ENCODE measurements around the gene CAP2. TPM values are rescaled to one million over a fixed set of nuclear protein-coding genes. Genes with fewer than 3 reads are reported as not detected.

CAP2 gene
- total and polyA plus RNA-seq, 9 of the 15 experiments (the other 6 are each of a cell fraction or from before 2014, with no cell fraction given): not detected

GRCh38 chr6:17585766-17586490 lies 192.5 kb downstream of the CAP2 start:
- H4K20me1 ChIP-seq (replicated peaks; ENCODE audit: control insufficient read depth, insufficient read depth, low read length): no peaks in the 10 kb centered on the region
- intact Hi-C loops (cut with micrococcal nuclease) (loop anchor here (5.0 to 10.0 kb wide), 2 partner anchors 311 to 531 kb away; no protein-coding TSS in a partner anchor), in situ Hi-C loops (cut with MboI) (no loop called here)
- no peaks in the 10 kb centered on the region for H3K79me2 ChIP-seq (ENCODE audit: control insufficient read depth, insufficient read depth, low read length)
- H3K4me1 ChIP-seq (replicated peaks in 1 of 2; ENCODE audit: control insufficient read depth in 2 of 2, insufficient read depth in 2 of 2, low read length in 2 of 2): no peaks in the 10 kb centered on the region
- no peaks in the 10 kb centered on the region for H3K36me3 ChIP-seq (ENCODE audit: control insufficient read depth, insufficient read depth, low read length)
- no peaks in the 10 kb centered on the region for H3K9me3 ChIP-seq (replicated peaks; ENCODE audit: control insufficient read depth, insufficient read depth, low read depth, low read length)
- ATAC-seq: peak; percentile 53
- H3K4me3 ChIP-seq: no peak overlapping the region
- CTCF ChIA-PET (ENCODE audit: low intra/inter-chr PET ratio): interaction anchor here (5.2 kb wide), 1 partner anchor 429 kb away, joined by 63 read pairs; no protein-coding TSS in a partner anchor
- no peak overlapping the region for H3K9ac ChIP-seq (ENCODE audit: insufficient read depth in 1 of 2, low read depth in 2 of 2, low read length in 2 of 2)
- H3K4me2 ChIP-seq (ENCODE audit: insufficient read depth, low read length): no peak overlapping the region
- DNase-seq (ENCODE audit: extremely low read depth in 1 of 4, low spot score in 3 of 4): peak in 2 of 4 experiments; percentile 27 to 36
- H3K9me1 ChIP-seq (ENCODE audit: control insufficient read depth, insufficient read depth, low read length): no peaks in the 10 kb centered on the region
- H3K27ac ChIP-seq (ENCODE audit: extremely low read depth, low read depth, low read length): no peak overlapping the region
- BruUV-seq (replicated peaks): no TSS peak
- 25% methylated on average over 7 of the region's 7 CpGs for WGBS (ENCODE audit: insufficient coverage, low coverage, missing lambda C conversion rate)
- no peaks in the 10 kb centered on the region for H3K27me3 ChIP-seq (ENCODE audit: control insufficient read depth in 2 of 2, insufficient read depth in 2 of 2, low read length in 2 of 2)
- TF ChIP-seq, protein P1, sequence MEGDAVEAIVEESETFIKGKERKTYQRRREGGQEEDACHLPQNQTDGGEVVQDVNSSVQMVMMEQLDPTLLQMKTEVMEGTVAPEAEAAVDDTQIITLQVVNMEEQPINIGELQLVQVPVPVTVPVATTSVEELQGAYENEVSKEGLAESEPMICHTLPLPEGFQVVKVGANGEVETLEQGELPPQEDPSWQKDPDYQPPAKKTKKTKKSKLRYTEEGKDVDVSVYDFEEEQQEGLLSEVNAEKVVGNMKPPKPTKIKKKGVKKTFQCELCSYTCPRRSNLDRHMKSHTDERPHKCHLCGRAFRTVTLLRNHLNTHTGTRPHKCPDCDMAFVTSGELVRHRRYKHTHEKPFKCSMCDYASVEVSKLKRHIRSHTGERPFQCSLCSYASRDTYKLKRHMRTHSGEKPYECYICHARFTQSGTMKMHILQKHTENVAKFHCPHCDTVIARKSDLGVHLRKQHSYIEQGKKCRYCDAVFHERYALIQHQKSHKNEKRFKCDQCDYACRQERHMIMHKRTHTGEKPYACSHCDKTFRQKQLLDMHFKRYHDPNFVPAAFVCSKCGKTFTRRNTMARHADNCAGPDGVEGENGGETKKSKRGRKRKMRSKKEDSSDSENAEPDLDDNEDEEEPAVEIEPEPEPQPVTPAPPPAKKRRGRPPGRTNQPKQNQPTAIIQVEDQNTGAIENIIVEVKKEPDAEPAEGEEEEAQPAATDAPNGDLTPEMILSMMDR (IDR thresholded peaks at IDR 0.05 in 2 of 3, conservative IDR thresholded peaks at IDR 0.05 in 1 of 3; ENCODE audit: insufficient read depth in 2 of 3, low read depth in 1 of 3, low read length in 3 of 3): peak in 2 of 3 experiments; percentile 41 to 45; a peak in 4 of 6 replicates
- TF ChIP-seq RAD21 (CRISPR knock-in tag; conservative IDR thresholded peaks at IDR 0.05 in 1 of 2, IDR thresholded peaks at IDR 0.05 in 1 of 2) (peak in 1 of 2 experiments; percentile 34; a peak in 1 of 4 replicates), CHD1 (IDR thresholded peaks at IDR 0.05; ENCODE audit: low read length) (no peak)
- H2AFZ ChIP-seq (ENCODE audit: low read depth, low read length): no peak overlapping the region; the same call in 1 of the 2 replicates
- POLR2A ChIA-PET: interaction anchor here (0.6 to 1.5 kb wide), 2 partner anchors 14 to 219 kb away, joined by 3 read pairs; partner anchors contain the start of gene FAM8A1
- no peak for FAIRE-seq
